Astrocyte of the spinal cord (primary cell): ENCODE results near the gene EMD.
A peak's percentile ranks its signal among the peaks of the same experiment; 100 is the strongest.

Source experiments
- DNase-seq: peaks from one replicate; pipeline ENCODE4 v3.0.0; 2011; ENCODE audit warnings: low read depth, low spot score
- H3K4me3 ChIP-seq: 2 replicates; pipeline ENCODE4 v1.5.1; 2011; ENCODE audit warnings: low read depth, mild to moderate bottlenecking, low read length, moderate library complexity
- CTCF ChIP-seq: IDR thresholded peaks from 2 replicates; pipeline ENCODE4 v1.5.1; 2012; ENCODE audit warnings: low read depth, mild to moderate bottlenecking, low read length, inconsistent platforms
- in situ Hi-C: cut with HindIII; loops from 2 replicates; pipeline ENCODE4 v1.10.0; 2017; ENCODE audit warnings: low sequenced_read_pairs

Gene EMD

GRCh38 chrX:154426916-154427770 lies 48.0 kb downstream of the EMD start:
- DNase-seq, result no peak
- TF ChIP-seq CTCF, result no peak
- in situ Hi-C loops, result no loop called here
- H3K4me3 ChIP-seq, result no peak overlapping the region

- peak within 1 kb of the TSS; percentile 63 for H3K4me3 ChIP-seq
- peak; percentile 94 for DNase-seq
- in situ Hi-C loops, result no loop called here
- TF ChIP-seq CTCF, result no peak
These were observed 49.4 kb downstream of the EMD start, which contains the start of gene ATP6AP1 for GRCh38 chrX:154428176-154429171. ATP6AP1 (plus strand) TSS chrX:154428677; CDS start chrX:154428693, 16 bp downstream.

- TF ChIP-seq CTCF, result no peak
- no peak for DNase-seq
- in situ Hi-C loops, result no loop called here
- no peak overlapping the region for H3K4me3 ChIP-seq
These were observed 50.6 kb downstream of the EMD start for GRCh38 chrX:154429711-154430110.

- in situ Hi-C loops, result no loop called here
- H3K4me3 ChIP-seq, result no peak overlapping the region
- no peak for TF ChIP-seq CTCF
- no peak for DNase-seq
These were observed 51.4 kb downstream of the EMD start for GRCh38 chrX:154430479-154430878.

- no peak overlapping the region for H3K4me3 ChIP-seq
- TF ChIP-seq CTCF, result no peak
- in situ Hi-C loops, result no loop called here
- no peak for DNase-seq
These were observed 51.8 kb downstream of the EMD start for GRCh38 chrX:154430916-154431315.
